CD14-positive monocyte (primary cell): ENCODE data around the gene MLXIP. TPM values are rescaled to one million over a fixed set of nuclear protein-coding genes. Genes with fewer than 3 reads are reported as not detected.

Source experiments
- DNase-seq, 3 donors: peaks; one replicate each; pipeline ENCODE4 v3.0.0-alpha.2; 2011 to 2022
- H2AFZ ChIP-seq: 2 replicates; pipeline ENCODE4 v1.6.0; 2012; ENCODE audit warnings: mild to moderate bottlenecking, low read depth, low read length, inconsistent platforms; ENCODE audit not compliant: insufficient read depth, poor library complexity, severe bottlenecking
- H3K27ac ChIP-seq, 2 donors: 1 replicate in 1 of 2; 2 replicates in 1 of 2; pipeline ENCODE4 v1.5.1; 2012 to 2013; ENCODE audit warnings: low read length in 2 of 2, control low read depth in 1 of 2, inconsistent platforms in 1 of 2, low read depth in 1 of 2, mild to moderate bottlenecking in 1 of 2
- H3K27me3 ChIP-seq, 2 donors: one replicate each; pipeline versions ENCODE4 v1.6.0 to v1.6.1; 2011 to 2013; ENCODE audit warnings: low read length in 2 of 2; ENCODE audit not compliant: control insufficient read depth in 2 of 2, insufficient read depth in 2 of 2
- H3K36me3 ChIP-seq, 2 donors: replicated peaks in 1 of 2; 1 replicate in 1 of 2; 2 replicates in 1 of 2; pipeline versions ENCODE4 v1.5.1 to v1.6.1; 2012 to 2013; ENCODE audit warnings: low read length in 2 of 2, control low read depth in 1 of 2, inconsistent platforms in 1 of 2, mild to moderate bottlenecking in 1 of 2; ENCODE audit not compliant: insufficient read depth in 2 of 2, control insufficient read depth in 1 of 2
- H3K4me1 ChIP-seq, 2 donors: 1 replicate in 1 of 2; 2 replicates in 1 of 2; pipeline versions ENCODE4 v1.5.1 to v1.6.1; 2012 to 2013; ENCODE audit warnings: low read length in 2 of 2, control low read depth in 1 of 2, inconsistent platforms in 1 of 2, mild to moderate bottlenecking in 1 of 2, moderate library complexity in 1 of 2; ENCODE audit not compliant: insufficient read depth in 2 of 2, control insufficient read depth in 1 of 2
- H3K4me2 ChIP-seq: replicated peaks from 2 replicates; pipeline ENCODE3; 2012; ENCODE audit warnings: low read length, moderate library complexity, mild to moderate bottlenecking; ENCODE audit not compliant: poor library complexity, severe bottlenecking; ENCODE audit errors: extremely low read depth
- H3K4me3 ChIP-seq, 3 experiments: fragments of 200-600 bp in 1 of 3; sonication (generic) in 1 of 3; replicated peaks in 1 of 3; 1 replicate in 2 of 3; 2 replicates in 1 of 3; pipeline ENCODE4 v1.5.1; 2011 to 2013; ENCODE audit warnings: low read length in 3 of 3, mild to moderate bottlenecking in 3 of 3, control low read depth in 2 of 3, low read depth in 2 of 3, inconsistent platforms in 1 of 3, moderate library complexity in 1 of 3
- H3K79me2 ChIP-seq: 2 replicates; pipeline ENCODE4 v1.6.0; 2012; ENCODE audit warnings: mild to moderate bottlenecking, control low read depth, inconsistent platforms, low read length, moderate library complexity; ENCODE audit not compliant: insufficient read depth
- H3K9ac ChIP-seq: 2 replicates; pipeline ENCODE4 v1.6.0; 2017; ENCODE audit warnings: low read length, mild to moderate bottlenecking; ENCODE audit not compliant: insufficient read depth, poor library complexity, severe bottlenecking
- H3K9me3 ChIP-seq, 2 donors: replicated peaks in 1 of 2; 1 replicate in 1 of 2; 2 replicates in 1 of 2; pipeline versions ENCODE4 v1.5.1 to v1.6.1; 2012 to 2013; ENCODE audit warnings: low read length in 2 of 2, control low read depth in 1 of 2; ENCODE audit not compliant: control insufficient read depth in 1 of 2, insufficient read depth in 1 of 2
- H4K20me1 ChIP-seq: 2 replicates; pipeline ENCODE4 v1.6.0; 2012; ENCODE audit warnings: mild to moderate bottlenecking, low read length, control low read depth, moderate library complexity; ENCODE audit not compliant: insufficient read depth
- H3K27ac Mint-ChIP-seq, 7 donors: one replicate each; pipeline ENCODE4 v1.8.0; 2020; ENCODE audit warnings: mild to moderate bottlenecking in 7 of 7, mixed read lengths in 7 of 7, moderate library complexity in 6 of 7, inconsistent platforms in 2 of 7
- H3K27me3 Mint-ChIP-seq, 3 donors: one replicate each; pipeline ENCODE4 v1.8.0; 2021 to 2022; ENCODE audit warnings: low read depth in 3 of 3, mild to moderate bottlenecking in 3 of 3, mixed read lengths in 3 of 3, moderate library complexity in 3 of 3, inconsistent platforms in 1 of 3
- H3K36me3 Mint-ChIP-seq, 2 donors: one replicate each; pipeline ENCODE4 v1.8.0; 2020; ENCODE audit warnings: mixed read lengths in 2 of 2, inconsistent platforms in 1 of 2, mild to moderate bottlenecking in 1 of 2
- H3K4me1 Mint-ChIP-seq: one replicate; pipeline ENCODE4 v1.8.0; 2020; ENCODE audit warnings: mild to moderate bottlenecking, mixed read lengths
- H3K4me3 Mint-ChIP-seq, 2 donors: one replicate each; pipeline ENCODE4 v1.8.0; 2020; ENCODE audit warnings: mild to moderate bottlenecking in 2 of 2, mixed read lengths in 2 of 2, moderate library complexity in 1 of 2
- H3K9me3 Mint-ChIP-seq, 7 donors: one replicate each; pipeline ENCODE4 v1.8.0; 2020 to 2022; ENCODE audit warnings: mixed read lengths in 7 of 7, mild to moderate bottlenecking in 6 of 7, moderate library complexity in 6 of 7, inconsistent platforms in 2 of 7
- WGBS: methylation state at CpG from one replicate; pipeline ENCODE4 v1.1.5; 2013; ENCODE audit warnings: missing lambda C conversion rate; ENCODE audit not compliant: insufficient coverage; 5-methylcytosine and 5-hydroxymethylcytosine counted together
- intact Hi-C, 2 donors: fragments of 100-400 bp; cut with micrococcal nuclease; formaldehyde crosslinking; loops; one replicate each; pipeline versions ENCODE4 v1.15.0 to v1.15.1; 2023
- polyA plus RNA-seq, 3 donors: library from polyadenylated mRNA; depleted of rRNA in 1 of 3; unstranded in 2 of 3; stranded (reverse) in 1 of 3; fragments of 300-500 nt in 2 of 3; fragments of >200 nt in 1 of 3; fragmentation: Illumina TruSeq in 2 of 3; gene quantifications; 1 replicate in 2 of 3; 2 replicates in 1 of 3; pipeline ENCODE4 v1.2.3, GENCODE V29; 2012 to 2021
- TF ChIP-seq, protein P1 (sequence below): fragments of 200-600 bp; IDR thresholded peaks from one replicate; pipeline ENCODE4 v1.8.0; 2022; ENCODE audit warnings: antibody characterized with exemption, mild to moderate bottlenecking

Gene MLXIP
- polyA plus RNA-seq, 3 donors, result 4.5 to 44.8 (median 4.6) TPM

DNA sequence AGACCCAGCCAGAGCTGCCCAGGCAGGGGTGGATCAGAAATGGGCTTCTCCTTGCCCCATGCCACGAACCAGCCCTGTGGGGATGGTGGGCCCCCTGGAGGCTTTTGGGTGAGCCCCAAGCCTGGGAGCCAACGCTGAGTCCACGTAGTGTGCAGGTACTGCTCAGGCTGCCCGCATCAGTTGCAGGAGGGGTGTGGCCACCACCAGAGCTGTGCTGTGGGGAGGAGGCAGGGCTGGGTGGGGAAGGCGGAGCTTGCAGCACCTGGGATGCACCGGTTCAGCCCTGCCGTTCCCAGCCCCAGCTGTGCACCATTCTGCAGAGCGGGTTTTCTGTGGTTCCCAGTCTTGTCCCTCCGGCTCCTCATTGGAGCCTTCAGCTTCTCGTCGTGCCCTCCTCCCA is 59.1 kb downstream of the MLXIP start:
- no peak overlapping the region for H2AFZ ChIP-seq
- no peak overlapping the region for H3K4me2 ChIP-seq
- no peaks in the 10 kb centered on the region for H3K27me3 Mint-ChIP-seq
- H3K9me3 ChIP-seq, result no peaks in the 10 kb centered on the region
- no peak overlapping the region for H3K27ac Mint-ChIP-seq
- intact Hi-C loops, result no loop called here
- DNase-seq, result no peak
- no peak overlapping the region for H3K9ac ChIP-seq
- peaks cover 87 to 96% of the 10 kb centered on the region in 2 donors for H3K36me3 ChIP-seq
- no peaks in the 10 kb centered on the region for H3K79me2 ChIP-seq
- H3K27me3 ChIP-seq, result no peaks in the 10 kb centered on the region
- peaks cover 0 to 1% (median 0%) of the 10 kb centered on the region in 7 donors for H3K9me3 Mint-ChIP-seq
- peaks cover 21% of the 10 kb centered on the region for H4K20me1 ChIP-seq
- no peaks in the 10 kb centered on the region for H3K4me1 ChIP-seq
- H3K36me3 Mint-ChIP-seq, result peaks cover 70 to 98% of the 10 kb centered on the region in 2 donors
- H3K4me1 Mint-ChIP-seq, result no peaks in the 10 kb centered on the region
- TF ChIP-seq, protein P1, sequence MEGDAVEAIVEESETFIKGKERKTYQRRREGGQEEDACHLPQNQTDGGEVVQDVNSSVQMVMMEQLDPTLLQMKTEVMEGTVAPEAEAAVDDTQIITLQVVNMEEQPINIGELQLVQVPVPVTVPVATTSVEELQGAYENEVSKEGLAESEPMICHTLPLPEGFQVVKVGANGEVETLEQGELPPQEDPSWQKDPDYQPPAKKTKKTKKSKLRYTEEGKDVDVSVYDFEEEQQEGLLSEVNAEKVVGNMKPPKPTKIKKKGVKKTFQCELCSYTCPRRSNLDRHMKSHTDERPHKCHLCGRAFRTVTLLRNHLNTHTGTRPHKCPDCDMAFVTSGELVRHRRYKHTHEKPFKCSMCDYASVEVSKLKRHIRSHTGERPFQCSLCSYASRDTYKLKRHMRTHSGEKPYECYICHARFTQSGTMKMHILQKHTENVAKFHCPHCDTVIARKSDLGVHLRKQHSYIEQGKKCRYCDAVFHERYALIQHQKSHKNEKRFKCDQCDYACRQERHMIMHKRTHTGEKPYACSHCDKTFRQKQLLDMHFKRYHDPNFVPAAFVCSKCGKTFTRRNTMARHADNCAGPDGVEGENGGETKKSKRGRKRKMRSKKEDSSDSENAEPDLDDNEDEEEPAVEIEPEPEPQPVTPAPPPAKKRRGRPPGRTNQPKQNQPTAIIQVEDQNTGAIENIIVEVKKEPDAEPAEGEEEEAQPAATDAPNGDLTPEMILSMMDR, result no peak
- H3K27ac ChIP-seq, result no peak overlapping the region
- H3K4me3 ChIP-seq, result no peak overlapping the region
- no peak overlapping the region for H3K4me3 Mint-ChIP-seq
- WGBS, result 86% methylated on average over 5 of the region's 11 CpGs

DNA sequence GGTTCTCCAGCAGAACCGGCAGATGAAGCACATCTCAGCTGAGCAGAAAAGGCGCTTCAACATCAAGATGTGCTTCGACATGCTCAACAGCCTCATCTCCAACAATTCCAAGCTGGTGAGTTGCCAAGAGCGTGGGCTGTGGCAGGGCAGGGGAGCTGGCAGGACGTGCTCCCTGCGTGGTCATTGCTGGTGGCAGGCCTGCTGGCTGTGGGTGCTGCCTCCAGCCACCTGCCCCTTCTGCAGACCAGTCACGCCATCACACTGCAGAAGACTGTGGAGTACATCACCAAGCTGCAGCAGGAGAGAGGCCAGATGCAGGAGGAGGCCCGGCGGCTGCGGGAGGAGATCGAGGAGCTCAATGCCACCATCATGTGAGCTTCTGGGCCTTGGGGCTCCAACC is 59.6 kb downstream of the MLXIP start:
- intact Hi-C loops, result no loop called here
- no peaks in the 10 kb centered on the region for H3K9me3 ChIP-seq
- Mint-ChIP-seq H3K27me3 (no peaks in the 10 kb centered on the region), H3K4me3 (no peak overlapping the region), H3K9me3 (peaks cover 0 to 1% (median 0%) of the 10 kb centered on the region in 7 donors), H3K36me3 (peaks cover 69 to 98% of the 10 kb centered on the region in 2 donors), H3K27ac (peak overlapping the region in 2 of 7 donors; percentile 50 to 66), H3K4me1 (no peaks in the 10 kb centered on the region)
- no peak overlapping the region for H3K4me3 ChIP-seq
- TF ChIP-seq, protein P1, result no peak
- no peaks in the 10 kb centered on the region for H3K27me3 ChIP-seq
- no peaks in the 10 kb centered on the region for H3K79me2 ChIP-seq
- H3K4me2 ChIP-seq, result no peak overlapping the region
- WGBS, result 96% methylated on average over 11 of the region's 11 CpGs
- no peak overlapping the region for H2AFZ ChIP-seq
- H3K4me1 ChIP-seq, result no peaks in the 10 kb centered on the region
- H3K9ac ChIP-seq, result peak overlapping the region; percentile 4
- H3K27ac ChIP-seq, result no peak overlapping the region
- peaks cover 26% of the 10 kb centered on the region for H4K20me1 ChIP-seq
- DNase-seq, result no peak
- H3K36me3 ChIP-seq, result peaks cover 87 to 96% of the 10 kb centered on the region in 2 donors
